ENCODE results near the gene MMP20. TPM values are rescaled to one million over a fixed set of nuclear protein-coding genes. Genes with fewer than 3 reads are reported as not detected.

MMP20 gene
- total RNA-seq, 1 experiment from 2014 or later = not detected

DNA sequence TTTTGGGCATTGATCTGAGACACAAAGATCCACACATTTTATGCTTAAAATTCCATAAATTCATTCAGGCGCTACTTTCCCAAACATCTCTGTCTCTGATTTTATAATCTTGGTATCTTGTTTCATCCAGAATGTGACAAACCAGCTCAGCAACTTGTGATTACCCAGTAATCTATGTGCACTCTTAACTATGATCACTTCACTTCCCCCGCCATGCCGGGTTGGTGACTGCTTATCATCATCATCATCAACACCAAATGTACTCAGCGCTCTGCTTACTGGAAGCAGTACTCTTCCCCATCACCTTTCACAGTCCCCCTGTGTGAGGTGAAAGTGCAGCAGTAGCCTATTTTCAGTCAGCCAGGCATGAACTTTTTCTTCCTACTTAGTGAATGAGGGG is 79.4 kb downstream of the MMP20 start:
- Mint-ChIP-seq H3K27ac (no peak overlapping the region), H3K36me3 (no peaks in the 10 kb centered on the region), H3K9me3 (no peaks in the 10 kb centered on the region), H3K4me1 (peaks cover 4% of the 10 kb centered on the region), H3K4me3 (no peak overlapping the region), H3K27me3 (ENCODE audit: low read depth) (no peaks in the 10 kb centered on the region)
- ATAC-seq (no peak), DNase-seq (ENCODE audit: low spot score) (no peak)
- ChIA-PET CTCF (no interaction called here), POLR2A (no interaction called here)
- TF ChIP-seq SMAD3 (CRISPR knock-in tag; IDR thresholded peaks at IDR 0.05; ENCODE audit: borderline replicate concordance) (no peak), ELF4 (CRISPR knock-in tag; IDR thresholded peaks at IDR 0.05; ENCODE audit: low read depth) (no peak), CREB1 (CRISPR knock-in tag; IDR thresholded peaks at IDR 0.05) (no peak), KAT7 (CRISPR knock-in tag; IDR thresholded peaks at IDR 0.05; ENCODE audit: borderline replicate concordance) (no peak)
- TF ChIP-seq, protein P1, sequence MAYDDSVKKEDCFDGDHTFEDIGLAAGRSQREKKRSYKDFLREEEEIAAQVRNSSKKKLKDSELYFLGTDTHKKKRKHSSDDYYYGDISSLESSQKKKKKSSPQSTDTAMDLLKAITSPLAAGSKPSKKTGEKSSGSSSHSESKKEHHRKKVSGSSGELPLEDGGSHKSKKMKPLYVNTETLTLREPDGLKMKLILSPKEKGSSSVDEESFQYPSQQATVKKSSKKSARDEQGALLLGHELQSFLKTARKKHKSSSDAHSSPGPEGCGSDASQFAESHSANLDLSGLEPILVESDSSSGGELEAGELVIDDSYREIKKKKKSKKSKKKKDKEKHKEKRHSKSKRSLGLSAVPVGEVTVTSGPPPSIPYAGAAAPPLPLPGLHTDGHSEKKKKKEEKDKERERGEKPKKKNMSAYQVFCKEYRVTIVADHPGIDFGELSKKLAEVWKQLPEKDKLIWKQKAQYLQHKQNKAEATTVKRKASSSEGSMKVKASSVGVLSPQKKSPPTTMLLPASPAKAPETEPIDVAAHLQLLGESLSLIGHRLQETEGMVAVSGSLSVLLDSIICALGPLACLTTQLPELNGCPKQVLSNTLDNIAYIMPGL (CRISPR knock-in tag; IDR thresholded peaks at IDR 0.05) = no peak
- TF ChIP-seq, protein P2, sequence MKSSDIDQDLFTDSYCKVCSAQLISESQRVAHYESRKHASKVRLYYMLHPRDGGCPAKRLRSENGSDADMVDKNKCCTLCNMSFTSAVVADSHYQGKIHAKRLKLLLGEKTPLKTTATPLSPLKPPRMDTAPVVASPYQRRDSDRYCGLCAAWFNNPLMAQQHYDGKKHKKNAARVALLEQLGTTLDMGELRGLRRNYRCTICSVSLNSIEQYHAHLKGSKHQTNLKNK (CRISPR knock-in tag; IDR thresholded peaks at IDR 0.05) = no peak
- TF ChIP-seq, protein P3, sequence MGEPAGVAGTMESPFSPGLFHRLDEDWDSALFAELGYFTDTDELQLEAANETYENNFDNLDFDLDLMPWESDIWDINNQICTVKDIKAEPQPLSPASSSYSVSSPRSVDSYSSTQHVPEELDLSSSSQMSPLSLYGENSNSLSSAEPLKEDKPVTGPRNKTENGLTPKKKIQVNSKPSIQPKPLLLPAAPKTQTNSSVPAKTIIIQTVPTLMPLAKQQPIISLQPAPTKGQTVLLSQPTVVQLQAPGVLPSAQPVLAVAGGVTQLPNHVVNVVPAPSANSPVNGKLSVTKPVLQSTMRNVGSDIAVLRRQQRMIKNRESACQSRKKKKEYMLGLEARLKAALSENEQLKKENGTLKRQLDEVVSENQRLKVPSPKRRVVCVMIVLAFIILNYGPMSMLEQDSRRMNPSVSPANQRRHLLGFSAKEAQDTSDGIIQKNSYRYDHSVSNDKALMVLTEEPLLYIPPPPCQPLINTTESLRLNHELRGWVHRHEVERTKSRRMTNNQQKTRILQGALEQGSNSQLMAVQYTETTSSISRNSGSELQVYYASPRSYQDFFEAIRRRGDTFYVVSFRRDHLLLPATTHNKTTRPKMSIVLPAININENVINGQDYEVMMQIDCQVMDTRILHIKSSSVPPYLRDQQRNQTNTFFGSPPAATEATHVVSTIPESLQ (CRISPR knock-in tag; IDR thresholded peaks at IDR 0.05) = no peak

DNA sequence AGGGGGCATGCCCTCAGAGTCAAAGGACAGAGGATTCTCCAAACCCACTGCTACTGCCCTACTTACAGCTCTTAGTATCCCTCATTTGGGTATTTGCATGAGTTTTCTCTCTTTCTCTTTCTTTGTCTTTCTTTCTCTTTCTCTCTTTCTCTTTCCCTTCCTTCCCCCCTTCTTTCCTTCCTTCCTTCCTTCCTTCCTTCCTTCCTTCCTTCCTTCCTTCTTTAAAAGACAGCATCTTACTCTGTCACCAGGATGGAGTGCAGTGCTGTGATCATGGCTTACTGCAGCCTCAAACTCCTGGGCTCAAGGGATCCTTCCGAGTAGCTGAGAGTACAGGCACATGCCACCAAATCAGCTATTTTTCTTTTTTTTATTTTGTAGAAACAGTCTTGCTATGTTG is 80.5 kb downstream of the MMP20 start:
- Mint-ChIP-seq H3K4me3 (no peak overlapping the region), H3K36me3 (no peaks in the 10 kb centered on the region), H3K9me3 (no peaks in the 10 kb centered on the region; the same call in 1 of the 2 replicates), H3K4me1 (peaks cover 7% of the 10 kb centered on the region), H3K27me3 (ENCODE audit: low read depth) (no peaks in the 10 kb centered on the region), H3K27ac (no peak overlapping the region)
- CTCF ChIA-PET = no interaction called here
- POLR2A ChIA-PET = no interaction called here
- TF ChIP-seq NFATC4 (CRISPR knock-in tag; IDR thresholded peaks at IDR 0.05) (no peak), HMGA2 (CRISPR knock-in tag; IDR thresholded peaks at IDR 0.05) (no peak), SMAD3 (CRISPR knock-in tag; IDR thresholded peaks at IDR 0.05; ENCODE audit: borderline replicate concordance) (no peak), TEAD4 (CRISPR knock-in tag; IDR thresholded peaks at IDR 0.05) (no peak), NR1H2 (CRISPR knock-in tag; IDR thresholded peaks at IDR 0.05) (no peak), OVOL2 (CRISPR knock-in tag; IDR thresholded peaks at IDR 0.05; ENCODE audit: borderline replicate concordance) (no peak), SP1 (CRISPR knock-in tag; conservative IDR thresholded peaks at IDR 0.05) (no peak)
- TF ChIP-seq, protein P4, sequence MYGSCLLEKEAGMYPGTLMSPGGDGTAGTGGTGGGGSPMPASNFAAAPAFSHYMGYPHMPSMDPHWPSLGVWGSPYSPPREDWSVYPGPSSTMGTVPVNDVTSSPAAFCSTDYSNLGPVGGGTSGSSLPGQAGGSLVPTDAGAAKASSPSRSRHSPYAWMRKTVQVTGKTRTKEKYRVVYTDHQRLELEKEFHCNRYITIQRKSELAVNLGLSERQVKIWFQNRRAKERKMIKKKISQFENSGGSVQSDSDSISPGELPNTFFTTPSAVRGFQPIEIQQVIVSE (CRISPR knock-in tag; IDR thresholded peaks at IDR 0.05; ENCODE audit: borderline replicate concordance) = no peak
- DNase-seq (ENCODE audit: low spot score) (no peak), ATAC-seq (no peak)

DNA sequence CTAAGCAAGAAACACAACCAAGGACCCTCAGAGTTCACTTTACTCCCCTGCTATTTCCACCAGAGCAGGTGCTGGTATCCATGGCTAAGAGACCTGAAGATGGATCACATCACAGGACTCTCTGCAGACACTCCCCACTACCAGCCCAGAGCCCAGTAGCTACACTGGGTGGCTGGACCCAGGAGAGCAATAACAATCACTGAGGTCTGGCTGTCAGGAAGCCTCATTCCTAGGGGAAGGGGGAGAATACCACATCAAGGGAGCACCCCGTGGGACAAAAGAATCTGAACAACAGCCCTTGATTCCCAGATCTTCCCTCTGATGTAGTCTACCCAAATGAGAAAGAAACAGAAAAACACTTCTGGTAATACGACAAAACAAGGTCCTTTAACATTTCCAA is 85.6 kb downstream of the MMP20 start:
- H3K36me3 Mint-ChIP-seq = no peaks in the 10 kb centered on the region
- ATAC-seq = peak; percentile 68
- no peak overlapping the region for H3K4me3 Mint-ChIP-seq
- TF ChIP-seq, protein P5, sequence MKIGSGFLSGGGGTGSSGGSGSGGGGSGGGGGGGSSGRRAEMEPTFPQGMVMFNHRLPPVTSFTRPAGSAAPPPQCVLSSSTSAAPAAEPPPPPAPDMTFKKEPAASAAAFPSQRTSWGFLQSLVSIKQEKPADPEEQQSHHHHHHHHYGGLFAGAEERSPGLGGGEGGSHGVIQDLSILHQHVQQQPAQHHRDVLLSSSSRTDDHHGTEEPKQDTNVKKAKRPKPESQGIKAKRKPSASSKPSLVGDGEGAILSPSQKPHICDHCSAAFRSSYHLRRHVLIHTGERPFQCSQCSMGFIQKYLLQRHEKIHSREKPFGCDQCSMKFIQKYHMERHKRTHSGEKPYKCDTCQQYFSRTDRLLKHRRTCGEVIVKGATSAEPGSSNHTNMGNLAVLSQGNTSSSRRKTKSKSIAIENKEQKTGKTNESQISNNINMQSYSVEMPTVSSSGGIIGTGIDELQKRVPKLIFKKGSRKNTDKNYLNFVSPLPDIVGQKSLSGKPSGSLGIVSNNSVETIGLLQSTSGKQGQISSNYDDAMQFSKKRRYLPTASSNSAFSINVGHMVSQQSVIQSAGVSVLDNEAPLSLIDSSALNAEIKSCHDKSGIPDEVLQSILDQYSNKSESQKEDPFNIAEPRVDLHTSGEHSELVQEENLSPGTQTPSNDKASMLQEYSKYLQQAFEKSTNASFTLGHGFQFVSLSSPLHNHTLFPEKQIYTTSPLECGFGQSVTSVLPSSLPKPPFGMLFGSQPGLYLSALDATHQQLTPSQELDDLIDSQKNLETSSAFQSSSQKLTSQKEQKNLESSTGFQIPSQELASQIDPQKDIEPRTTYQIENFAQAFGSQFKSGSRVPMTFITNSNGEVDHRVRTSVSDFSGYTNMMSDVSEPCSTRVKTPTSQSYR (CRISPR knock-in tag; IDR thresholded peaks at IDR 0.05) = no peak
- TF ChIP-seq, protein P6, sequence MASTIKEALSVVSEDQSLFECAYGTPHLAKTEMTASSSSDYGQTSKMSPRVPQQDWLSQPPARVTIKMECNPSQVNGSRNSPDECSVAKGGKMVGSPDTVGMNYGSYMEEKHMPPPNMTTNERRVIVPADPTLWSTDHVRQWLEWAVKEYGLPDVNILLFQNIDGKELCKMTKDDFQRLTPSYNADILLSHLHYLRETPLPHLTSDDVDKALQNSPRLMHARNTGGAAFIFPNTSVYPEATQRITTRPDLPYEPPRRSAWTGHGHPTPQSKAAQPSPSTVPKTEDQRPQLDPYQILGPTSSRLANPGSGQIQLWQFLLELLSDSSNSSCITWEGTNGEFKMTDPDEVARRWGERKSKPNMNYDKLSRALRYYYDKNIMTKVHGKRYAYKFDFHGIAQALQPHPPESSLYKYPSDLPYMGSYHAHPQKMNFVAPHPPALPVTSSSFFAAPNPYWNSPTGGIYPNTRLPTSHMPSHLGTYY (CRISPR knock-in tag; IDR thresholded peaks at IDR 0.05) = no peak
- TF ChIP-seq, protein P7, sequence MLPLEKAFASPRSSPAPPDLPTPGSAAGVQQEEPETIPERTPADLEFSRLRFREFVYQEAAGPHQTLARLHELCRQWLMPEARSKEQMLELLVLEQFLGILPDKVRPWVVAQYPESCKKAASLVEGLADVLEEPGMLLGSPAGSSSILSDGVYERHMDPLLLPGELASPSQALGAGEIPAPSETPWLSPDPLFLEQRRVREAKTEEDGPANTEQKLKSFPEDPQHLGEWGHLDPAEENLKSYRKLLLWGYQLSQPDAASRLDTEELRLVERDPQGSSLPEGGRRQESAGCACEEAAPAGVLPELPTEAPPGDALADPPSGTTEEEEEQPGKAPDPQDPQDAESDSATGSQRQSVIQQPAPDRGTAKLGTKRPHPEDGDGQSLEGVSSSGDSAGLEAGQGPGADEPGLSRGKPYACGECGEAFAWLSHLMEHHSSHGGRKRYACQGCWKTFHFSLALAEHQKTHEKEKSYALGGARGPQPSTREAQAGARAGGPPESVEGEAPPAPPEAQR (CRISPR knock-in tag; IDR thresholded peaks at IDR 0.05) = no peak
- TF ChIP-seq FOXJ3 (CRISPR knock-in tag; IDR thresholded peaks at IDR 0.05; ENCODE audit: borderline replicate concordance) (no peak), CBFB (CRISPR knock-in tag; IDR thresholded peaks at IDR 0.05; ENCODE audit: low read depth) (no peak), ZNF396 (CRISPR knock-in tag; IDR thresholded peaks at IDR 0.05; ENCODE audit: borderline replicate concordance) (no peak)
- no peak for DNase-seq (ENCODE audit: low spot score)
- POLR2A ChIA-PET = no interaction called here
- no peak overlapping the region for H3K27ac Mint-ChIP-seq
- peaks cover 11% of the 10 kb centered on the region for H3K4me1 Mint-ChIP-seq
- CTCF ChIA-PET = interaction anchor here (1.0 to 1.4 kb wide), 4 partner anchors 21 to 149 kb away, joined by 3 to 5 read pairs (median 4); no protein-coding TSS in a partner anchor
- H3K9me3 Mint-ChIP-seq = peaks cover 4% of the 10 kb centered on the region
- H3K27me3 Mint-ChIP-seq (ENCODE audit: low read depth) = no peaks in the 10 kb centered on the region
